Measurements from ENCODE around the gene KATNAL1.

- TF ChIP-seq EZH2 (IDR thresholded peaks at IDR 0.05; ENCODE audit: borderline replicate concordance, low read length) (no peak), CTCF (conservative IDR thresholded peaks at IDR 0.05 in 1 of 2, IDR thresholded peaks at IDR 0.05 in 1 of 2; ENCODE audit: extremely low read depth in 1 of 2, insufficient read depth in 1 of 2, low read depth in 1 of 2, low read length in 2 of 2) (no peak)
These were observed 46.3 kb upstream of the KATNAL1 start for GRCh38 chr13:30353471-30354215.

Measured in mammary epithelial cell (primary cell).